ENCODE measurements around the gene P2RX2. TPM values are rescaled to one million over a fixed set of nuclear protein-coding genes. Genes with fewer than 3 reads are reported as not detected.

P2RX2 gene
- total RNA-seq, 1 experiment from 2014 or later, result not detected

- Histone ChIP-seq H3K36me3 (ENCODE audit: insufficient read depth, low read length) (peaks cover 32% of the 10 kb centered on the region), H3K4me2 (ENCODE audit: low read depth, low read length, poor library complexity, severe bottlenecking) (no peak overlapping the region), H3K9ac (ENCODE audit: low read length) (no peak overlapping the region), H3K9me2 (replicated peaks; ENCODE audit: insufficient read depth, low read length) (no peaks in the 10 kb centered on the region), H3K79me2 (ENCODE audit: low read length) (no peaks in the 10 kb centered on the region), H2AFZ (ENCODE audit: low read length) (no peak overlapping the region), H3K27ac (ENCODE audit: low read length) (no peak overlapping the region), H3K9me3 (ENCODE audit: low read length) (no peaks in the 10 kb centered on the region), H4K20me1 (ENCODE audit: insufficient read depth, low read depth, low read length) (no peaks in the 10 kb centered on the region), H3K27me3 (ENCODE audit: low read length) (no peaks in the 10 kb centered on the region), H3K4me3 (ENCODE audit: low read length) (no peak overlapping the region), H3K4me1 (ENCODE audit: low read length) (no peaks in the 10 kb centered on the region)
- DNase-seq, result no peak
Observed at GRCh38 chr12:132649226-132649945, 30.8 kb downstream of the P2RX2 start.

- Histone ChIP-seq H4K20me1 (ENCODE audit: insufficient read depth, low read depth, low read length) (no peaks in the 10 kb centered on the region), H3K4me2 (ENCODE audit: low read depth, low read length, poor library complexity, severe bottlenecking) (no peak overlapping the region), H3K4me3 (ENCODE audit: low read length) (no peak overlapping the region), H3K9me2 (replicated peaks; ENCODE audit: insufficient read depth, low read length) (no peaks in the 10 kb centered on the region), H3K9me3 (ENCODE audit: low read length) (no peaks in the 10 kb centered on the region), H3K27me3 (ENCODE audit: low read length) (no peaks in the 10 kb centered on the region), H3K36me3 (ENCODE audit: insufficient read depth, low read length) (peaks cover 46% of the 10 kb centered on the region; the same call in 1 of the 2 replicates), H3K9ac (ENCODE audit: low read length) (no peak overlapping the region), H3K4me1 (ENCODE audit: low read length) (no peaks in the 10 kb centered on the region), H3K79me2 (ENCODE audit: low read length) (no peaks in the 10 kb centered on the region), H3K27ac (ENCODE audit: low read length) (no peak overlapping the region), H2AFZ (ENCODE audit: low read length) (no peak overlapping the region)
- DNase-seq, result no peak
Observed at GRCh38 chr12:132651444-132652100, 33.0 kb downstream of the P2RX2 start.

GRCh38 chr12:132653567-132654290 lies 35.2 kb downstream of the P2RX2 start:
- Histone ChIP-seq H3K9ac (ENCODE audit: low read length) (no peak overlapping the region), H4K20me1 (ENCODE audit: insufficient read depth, low read depth, low read length) (no peaks in the 10 kb centered on the region), H3K79me2 (ENCODE audit: low read length) (no peaks in the 10 kb centered on the region), H3K4me3 (ENCODE audit: low read length) (no peak overlapping the region), H3K27ac (ENCODE audit: low read length) (no peak overlapping the region), H3K9me2 (replicated peaks; ENCODE audit: insufficient read depth, low read length) (no peaks in the 10 kb centered on the region), H3K27me3 (ENCODE audit: low read length) (no peaks in the 10 kb centered on the region), H2AFZ (ENCODE audit: low read length) (no peak overlapping the region), H3K36me3 (ENCODE audit: insufficient read depth, low read length) (peaks cover 45% of the 10 kb centered on the region; the same call in 1 of the 2 replicates), H3K4me1 (ENCODE audit: low read length) (no peaks in the 10 kb centered on the region), H3K9me3 (ENCODE audit: low read length) (no peaks in the 10 kb centered on the region), H3K4me2 (ENCODE audit: low read depth, low read length, poor library complexity, severe bottlenecking) (no peak overlapping the region)
- no peak for DNase-seq

- H4K20me1 ChIP-seq (ENCODE audit: insufficient read depth, low read depth, low read length), result no peaks in the 10 kb centered on the region
- DNase-seq, result no peak
- no peaks in the 10 kb centered on the region for H3K9me3 ChIP-seq (ENCODE audit: low read length)
- H3K4me3 ChIP-seq (ENCODE audit: low read length), result no peak overlapping the region
- H3K27me3 ChIP-seq (ENCODE audit: low read length), result no peaks in the 10 kb centered on the region
- no peak overlapping the region for H3K27ac ChIP-seq (ENCODE audit: low read length)
- H2AFZ ChIP-seq (ENCODE audit: low read length), result no peak overlapping the region
- no peaks in the 10 kb centered on the region for H3K9me2 ChIP-seq (replicated peaks; ENCODE audit: insufficient read depth, low read length)
- no peaks in the 10 kb centered on the region for H3K4me1 ChIP-seq (ENCODE audit: low read length)
- H3K36me3 ChIP-seq (ENCODE audit: insufficient read depth, low read length), result peaks cover 63% of the 10 kb centered on the region
- H3K4me2 ChIP-seq (ENCODE audit: low read depth, low read length, poor library complexity, severe bottlenecking), result no peak overlapping the region
- no peak overlapping the region for H3K9ac ChIP-seq (ENCODE audit: low read length)
- no peaks in the 10 kb centered on the region for H3K79me2 ChIP-seq (ENCODE audit: low read length)
Observed at GRCh38 chr12:132657004-132657727, 38.6 kb downstream of the P2RX2 start.

GRCh38 chr12:132658149-132658894 lies 39.7 kb downstream of the P2RX2 start:
- no peaks in the 10 kb centered on the region for H3K9me2 ChIP-seq (replicated peaks; ENCODE audit: insufficient read depth, low read length)
- H3K4me2 ChIP-seq (ENCODE audit: low read depth, low read length, poor library complexity, severe bottlenecking), result no peak overlapping the region
- no peak overlapping the region for H3K27ac ChIP-seq (ENCODE audit: low read length)
- H3K27me3 ChIP-seq (ENCODE audit: low read length), result no peaks in the 10 kb centered on the region
- H3K4me3 ChIP-seq (ENCODE audit: low read length), result no peak overlapping the region
- no peak overlapping the region for H2AFZ ChIP-seq (ENCODE audit: low read length)
- no peaks in the 10 kb centered on the region for H3K4me1 ChIP-seq (ENCODE audit: low read length)
- DNase-seq, result no peak
- H3K9ac ChIP-seq (ENCODE audit: low read length), result no peak overlapping the region
- peaks cover 60% of the 10 kb centered on the region for H3K36me3 ChIP-seq (ENCODE audit: insufficient read depth, low read length)
- H4K20me1 ChIP-seq (ENCODE audit: insufficient read depth, low read depth, low read length), result no peaks in the 10 kb centered on the region
- no peaks in the 10 kb centered on the region for H3K79me2 ChIP-seq (ENCODE audit: low read length)
- no peaks in the 10 kb centered on the region for H3K9me3 ChIP-seq (ENCODE audit: low read length)

- no peaks in the 10 kb centered on the region for H3K9me3 ChIP-seq (ENCODE audit: low read length)
- H2AFZ ChIP-seq (ENCODE audit: low read length), result no peak overlapping the region
- no peaks in the 10 kb centered on the region for H3K79me2 ChIP-seq (ENCODE audit: low read length)
- H3K27ac ChIP-seq (ENCODE audit: low read length), result no peak overlapping the region
- no peaks in the 10 kb centered on the region for H3K27me3 ChIP-seq (ENCODE audit: low read length)
- H3K4me3 ChIP-seq (ENCODE audit: low read length), result no peak overlapping the region
- no peaks in the 10 kb centered on the region for H3K4me1 ChIP-seq (ENCODE audit: low read length)
- no peaks in the 10 kb centered on the region for H4K20me1 ChIP-seq (ENCODE audit: insufficient read depth, low read depth, low read length)
- DNase-seq, result no peak
- H3K9me2 ChIP-seq (replicated peaks; ENCODE audit: insufficient read depth, low read length), result no peaks in the 10 kb centered on the region
- no peak overlapping the region for H3K9ac ChIP-seq (ENCODE audit: low read length)
- peaks cover 55% of the 10 kb centered on the region for H3K36me3 ChIP-seq (ENCODE audit: insufficient read depth, low read length)
- no peak overlapping the region for H3K4me2 ChIP-seq (ENCODE audit: low read depth, low read length, poor library complexity, severe bottlenecking)
Observed at GRCh38 chr12:132659146-132659545, 40.6 kb downstream of the P2RX2 start.

- Histone ChIP-seq H3K9ac (ENCODE audit: low read length) (no peak overlapping the region), H3K79me2 (ENCODE audit: low read length) (no peaks in the 10 kb centered on the region)
Observed at GRCh38 chr12:132660052-132660451, 41.5 kb downstream of the P2RX2 start.

More at GRCh38 chr12:132660052-132660451, 41.5 kb downstream of the P2RX2 start:
- Histone ChIP-seq H2AFZ (ENCODE audit: low read length) (no peak overlapping the region), H3K27me3 (ENCODE audit: low read length) (no peaks in the 10 kb centered on the region), H3K9me3 (ENCODE audit: low read length) (no peaks in the 10 kb centered on the region), H3K36me3 (ENCODE audit: insufficient read depth, low read length) (peaks cover 46% of the 10 kb centered on the region), H3K9me2 (replicated peaks; ENCODE audit: insufficient read depth, low read length) (no peaks in the 10 kb centered on the region), H3K4me3 (ENCODE audit: low read length) (no peak overlapping the region), H3K4me1 (ENCODE audit: low read length) (no peaks in the 10 kb centered on the region), H3K4me2 (ENCODE audit: low read depth, low read length, poor library complexity, severe bottlenecking) (no peak overlapping the region), H4K20me1 (ENCODE audit: insufficient read depth, low read depth, low read length) (no peaks in the 10 kb centered on the region), H3K27ac (ENCODE audit: low read length) (no peak overlapping the region)
- DNase-seq, result no peak
